Liver (tissue), 9 donors: ENCODE data around the gene UMODL1. TPM values are rescaled to one million over a fixed set of nuclear protein-coding genes. Genes with fewer than 3 reads are reported as not detected.
A peak's percentile ranks its signal among the peaks of the same experiment; 100 is the strongest.

ENCODE experiments used
- DNase-seq: peaks from one replicate; pipeline ENCODE4 v3.0.0-alpha.2; 2017; ENCODE audit warnings: low spot score
- H3K27ac ChIP-seq, 2 donors: one replicate each; pipeline ENCODE4 v1.7.0; 2013; ENCODE audit warnings: inconsistent platforms in 2 of 2, low read length in 2 of 2, control low read depth in 1 of 2, low read depth in 1 of 2, mild to moderate bottlenecking in 1 of 2
- H3K27me3 ChIP-seq, 4 donors: one replicate each; pipeline versions ENCODE4 v1.6.1 to v1.7.0; 2013; ENCODE audit warnings: low read length in 3 of 4, inconsistent platforms in 1 of 4, mild to moderate bottlenecking in 1 of 4, moderate library complexity in 1 of 4; ENCODE audit not compliant: control insufficient read depth in 4 of 4, insufficient read depth in 4 of 4
- H3K36me3 ChIP-seq, 4 donors: one replicate each; pipeline versions ENCODE4 v1.6.1 to v1.7.0; 2013; ENCODE audit warnings: low read length in 3 of 4, mild to moderate bottlenecking in 3 of 4, low read depth in 1 of 4, moderate library complexity in 1 of 4; ENCODE audit not compliant: control insufficient read depth in 4 of 4, insufficient read depth in 3 of 4
- H3K4me1 ChIP-seq, 4 donors: one replicate each; pipeline versions ENCODE4 v1.6.1 to v1.7.0; 2013; ENCODE audit warnings: low read length in 3 of 4, mild to moderate bottlenecking in 3 of 4, moderate library complexity in 1 of 4; ENCODE audit not compliant: control insufficient read depth in 4 of 4, insufficient read depth in 4 of 4
- H3K4me3 ChIP-seq, 3 donors: one replicate each; pipeline versions ENCODE4 v1.6.1 to v1.7.0; 2013; ENCODE audit warnings: low read length in 3 of 3, control low read depth in 1 of 3, low read depth in 1 of 3, mild to moderate bottlenecking in 1 of 3
- H3K9ac ChIP-seq, 2 donors: one replicate each; pipeline ENCODE4 v1.7.0; 2013; ENCODE audit warnings: low read length in 2 of 2, mild to moderate bottlenecking in 2 of 2, moderate library complexity in 2 of 2, control low read depth in 1 of 2, low read depth in 1 of 2
- H3K9me3 ChIP-seq, 4 donors: one replicate each; pipeline versions ENCODE4 v1.6.1 to v1.7.0; 2013; ENCODE audit warnings: low read length in 3 of 4; ENCODE audit not compliant: control insufficient read depth in 4 of 4
- ATF3 ChIP-seq: IDR thresholded peaks from 2 replicates; pipeline ENCODE4 v1.6.1; 2016; ENCODE audit warnings: antibody characterized with exemption
- CTCF ChIP-seq: fragments of 150-350 bp; IDR thresholded peaks from 2 replicates; pipeline ENCODE4 v1.5.1; 2017; ENCODE audit warnings: improper control_type of control experiment, low read depth, low read length; ENCODE audit not compliant: missing input control
- EGR1 ChIP-seq, 2 donors: IDR thresholded peaks; 2 replicates each; pipeline ENCODE4 v1.6.1; 2016 to 2018; ENCODE audit warnings: antibody characterized with exemption in 2 of 2, low read depth in 2 of 2
- FOXA1 ChIP-seq: IDR thresholded peaks from 2 replicates; pipeline ENCODE4 v1.6.1; 2016; ENCODE audit warnings: antibody characterized with exemption
- FOXA2 ChIP-seq: IDR thresholded peaks from 2 replicates; pipeline ENCODE4 v1.6.1; 2016; ENCODE audit warnings: antibody characterized with exemption
- GABPA ChIP-seq, 2 donors: IDR thresholded peaks in 1 of 2; conservative IDR thresholded peaks in 1 of 2; 2 replicates each; pipeline ENCODE4 v1.6.1; 2016; ENCODE audit warnings: antibody characterized with exemption in 2 of 2, mild to moderate bottlenecking in 1 of 2, moderate library complexity in 1 of 2
- HNF4A ChIP-seq, 2 donors: conservative IDR thresholded peaks; 2 replicates each; pipeline ENCODE4 v1.6.1; 2016; ENCODE audit warnings: antibody characterized with exemption in 2 of 2, mild to moderate bottlenecking in 2 of 2
- HNF4G ChIP-seq: IDR thresholded peaks from 2 replicates; pipeline ENCODE4 v1.6.1; 2016; ENCODE audit warnings: antibody characterized with exemption
- JUND ChIP-seq, 2 donors: IDR thresholded peaks; 2 replicates each; pipeline ENCODE4 v1.6.1; 2016; ENCODE audit warnings: antibody characterized with exemption in 2 of 2
- MAX ChIP-seq: IDR thresholded peaks from 2 replicates; pipeline ENCODE4 v1.6.1; 2016; ENCODE audit warnings: antibody characterized with exemption
- NR2F2 ChIP-seq: IDR thresholded peaks from 2 replicates; pipeline ENCODE4 v1.6.1; 2016; ENCODE audit warnings: antibody characterized with exemption
- RAD21 ChIP-seq, 2 donors: IDR thresholded peaks; 2 replicates each; pipeline ENCODE4 v1.6.1; 2016; ENCODE audit warnings: antibody characterized with exemption in 2 of 2, mild to moderate bottlenecking in 2 of 2
- REST ChIP-seq: IDR thresholded peaks from 2 replicates; pipeline ENCODE4 v1.6.1; 2016; ENCODE audit warnings: antibody characterized with exemption, mild to moderate bottlenecking
- SP1 ChIP-seq: IDR thresholded peaks from 2 replicates; pipeline ENCODE4 v1.6.1; 2018; ENCODE audit warnings: antibody characterized with exemption, mild to moderate bottlenecking
- TAF1 ChIP-seq: conservative IDR thresholded peaks from 2 replicates; pipeline ENCODE4 v1.6.1; 2016; ENCODE audit warnings: antibody characterized with exemption, mild to moderate bottlenecking
- YY1 ChIP-seq: IDR thresholded peaks from 2 replicates; pipeline ENCODE4 v1.6.1; 2016; ENCODE audit warnings: antibody characterized with exemption, mild to moderate bottlenecking
- ZBTB33 ChIP-seq: IDR thresholded peaks from 2 replicates; pipeline ENCODE4 v1.6.1; 2016; ENCODE audit warnings: antibody characterized with exemption
- WGBS: extraction: QIAGEN DNeasy Blood & Tissue Kit; methylation state at CpG from one replicate; pipeline ENCODE4 v1.1.7; 2013; 5-methylcytosine and 5-hydroxymethylcytosine counted together
- polyA plus RNA-seq, 2 donors: library from polyadenylated mRNA; stranded (reverse) in 1 of 2; unstranded in 1 of 2; fragments of 200-250 nt in 1 of 2; fragments of >200 nt in 1 of 2; fragmentation: Nextera tagmentation in 1 of 2; extraction: Ambion mirVana in 1 of 2; gene quantifications; one replicate each; pipeline versions ENCODE4 v1.2.1 to v1.2.3, GENCODE V29; 2013 to 2015
- total RNA-seq, 2 donors: library from RNA; depleted of rRNA; stranded (reverse); fragments of >200 nt; gene quantifications; one replicate each; pipeline ENCODE4 v1.2.3, GENCODE V29; 2014
- donor health status: healthy.
- donor health status: healthy.
- donor health status: healthy.
- donor health status: healthy.
- donor health status: healthy.

UMODL1 gene
- total and polyA plus RNA-seq, 4 donors, result 0.08 to 0.14 (median 0.08) TPM; not detected in 1

- TF ChIP-seq FOXA2, result no peak
- TF ChIP-seq YY1, result no peak
- no peak for TF ChIP-seq NR2F2
- TF ChIP-seq EGR1 (IDR thresholded peaks at IDR 0.05; ENCODE audit: low read depth in 2 of 2), result no peak
- TF ChIP-seq HNF4A (conservative IDR thresholded peaks at IDR 0.05), result no peak
- TF ChIP-seq RAD21 (IDR thresholded peaks at IDR 0.05), result no peak
- no peak for TF ChIP-seq GABPA (IDR thresholded peaks at IDR 0.05 in 1 of 2, conservative IDR thresholded peaks at IDR 0.05 in 1 of 2)
- TF ChIP-seq MAX, result no peak
- Histone ChIP-seq H3K4me3 (no peak overlapping the region), H3K36me3 (no peaks in the 10 kb centered on the region), H3K4me1 (peaks cover 9 to 24% (median 14%) of the 10 kb centered on the region in 4 donors), H3K27me3 (no peaks in the 10 kb centered on the region), H3K9me3 (no peaks in the 10 kb centered on the region), H3K27ac (peak overlapping the region; percentile 29 to 87), H3K9ac (no peak overlapping the region)
- DNase-seq, result no peak
- WGBS, result 91% methylated on average over 10 of the region's 10 CpGs
Observed at GRCh38 chr21:42038393-42038792, 32.7 kb upstream of the UMODL1 start.

DNA sequence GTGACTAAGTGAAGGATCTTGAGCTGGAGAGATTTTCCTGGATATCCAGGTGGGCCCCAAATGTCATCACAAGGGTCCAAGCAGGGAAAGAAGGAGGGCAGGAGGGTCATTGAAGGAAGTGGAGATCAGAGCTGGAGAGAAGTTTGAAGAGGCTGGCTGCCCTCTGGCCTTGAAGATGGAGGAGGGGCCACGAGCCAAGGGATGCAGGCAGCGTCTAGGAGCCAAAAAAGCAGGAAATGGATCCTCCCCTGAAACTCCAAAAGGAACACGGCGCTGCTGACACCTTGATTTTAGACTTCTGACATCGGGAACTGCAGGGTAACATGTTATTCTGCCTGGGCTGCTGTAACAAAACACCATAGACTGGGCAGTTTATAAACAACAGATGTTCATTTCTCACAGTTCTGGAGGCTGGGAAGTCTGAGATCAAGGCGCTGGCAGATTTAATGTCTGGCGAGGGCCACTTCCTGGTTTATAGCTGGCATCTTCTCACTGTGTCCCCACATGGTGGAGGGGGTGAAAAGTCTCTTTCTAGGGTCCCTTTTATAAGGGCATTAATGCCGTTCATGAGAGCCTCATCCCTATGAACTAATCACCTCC is 32.2 kb upstream of the UMODL1 start:
- H3K36me3 ChIP-seq, result no peaks in the 10 kb centered on the region
- no peaks in the 10 kb centered on the region for H3K9me3 ChIP-seq
- no peak overlapping the region for H3K4me3 ChIP-seq
- no peak overlapping the region for H3K9ac ChIP-seq
- DNase-seq, result no peak
- H3K27me3 ChIP-seq, result no peaks in the 10 kb centered on the region
- TF ChIP-seq CTCF, result no peak
- TF ChIP-seq SP1, result no peak
- TF ChIP-seq ZBTB33, result no peak
- no peak for TF ChIP-seq MAX
- no peak for TF ChIP-seq HNF4A (conservative IDR thresholded peaks at IDR 0.05)
- TF ChIP-seq YY1, result no peak
- TF ChIP-seq FOXA1, result no peak
- TF ChIP-seq JUND (IDR thresholded peaks at IDR 0.05), result no peak
- TF ChIP-seq TAF1, result no peak
- 84% methylated on average over 8 of the region's 8 CpGs for WGBS
- peak overlapping the region; percentile 85 to 87 for H3K27ac ChIP-seq
- H3K4me1 ChIP-seq, result peaks cover 9 to 24% (median 14%) of the 10 kb centered on the region in 4 donors

DNA sequence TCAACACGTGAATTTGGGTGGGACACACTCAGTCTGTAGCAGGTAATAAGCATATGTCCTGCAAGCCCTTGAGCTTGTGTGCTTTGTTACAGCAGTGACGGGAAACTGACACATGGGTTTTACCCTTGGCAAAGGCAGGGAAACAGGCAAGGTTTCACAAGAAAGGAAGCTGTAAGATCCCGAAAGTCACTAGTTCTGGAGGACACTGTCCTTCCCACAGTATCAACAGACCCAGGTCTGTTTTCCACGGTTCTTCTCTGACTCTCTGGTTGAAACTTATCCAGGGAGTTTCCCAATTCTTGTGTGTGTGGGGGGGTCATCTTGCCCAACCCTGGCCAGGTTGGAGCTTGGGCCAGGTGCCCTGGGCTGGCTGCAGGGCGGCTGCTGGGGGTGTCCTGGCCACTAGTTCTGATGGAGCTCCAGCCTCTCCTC is 31.6 kb upstream of the UMODL1 start:
- Histone ChIP-seq H3K27ac (peak overlapping the region; percentile 75 to 85), H3K9me3 (no peaks in the 10 kb centered on the region), H3K27me3 (no peaks in the 10 kb centered on the region), H3K9ac (no peak overlapping the region), H3K4me1 (peaks cover 9 to 24% (median 14%) of the 10 kb centered on the region in 4 donors), H3K4me3 (no peak overlapping the region), H3K36me3 (no peaks in the 10 kb centered on the region)
- 18% methylated on average over 5 of the region's 5 CpGs for WGBS
- DNase-seq, result no peak
- peak; percentile 77 to 95 for TF ChIP-seq EGR1 (IDR thresholded peaks at IDR 0.05; ENCODE audit: low read depth in 2 of 2)
- peak; percentile 89 for TF ChIP-seq REST
- TF ChIP-seq NR2F2, result peak; percentile 36
- peak; percentile 81 for TF ChIP-seq YY1
- TF ChIP-seq ATF3, result peak; percentile 50
- TF ChIP-seq HNF4G, result peak; percentile 62
- TF ChIP-seq JUND (IDR thresholded peaks at IDR 0.05), result peak; percentile 74 to 89
- TF ChIP-seq TAF1, result no peak
- TF ChIP-seq GABPA (IDR thresholded peaks at IDR 0.05 in 1 of 2, conservative IDR thresholded peaks at IDR 0.05 in 1 of 2), result peak in 1 of 2 donors; percentile 77
